ENCODE results near the gene ZNF470.

Gene ZNF470
- 2.9 to 10.9 (median 6.6) reads per million in 17 experiments for total RNA-seq

DNA sequence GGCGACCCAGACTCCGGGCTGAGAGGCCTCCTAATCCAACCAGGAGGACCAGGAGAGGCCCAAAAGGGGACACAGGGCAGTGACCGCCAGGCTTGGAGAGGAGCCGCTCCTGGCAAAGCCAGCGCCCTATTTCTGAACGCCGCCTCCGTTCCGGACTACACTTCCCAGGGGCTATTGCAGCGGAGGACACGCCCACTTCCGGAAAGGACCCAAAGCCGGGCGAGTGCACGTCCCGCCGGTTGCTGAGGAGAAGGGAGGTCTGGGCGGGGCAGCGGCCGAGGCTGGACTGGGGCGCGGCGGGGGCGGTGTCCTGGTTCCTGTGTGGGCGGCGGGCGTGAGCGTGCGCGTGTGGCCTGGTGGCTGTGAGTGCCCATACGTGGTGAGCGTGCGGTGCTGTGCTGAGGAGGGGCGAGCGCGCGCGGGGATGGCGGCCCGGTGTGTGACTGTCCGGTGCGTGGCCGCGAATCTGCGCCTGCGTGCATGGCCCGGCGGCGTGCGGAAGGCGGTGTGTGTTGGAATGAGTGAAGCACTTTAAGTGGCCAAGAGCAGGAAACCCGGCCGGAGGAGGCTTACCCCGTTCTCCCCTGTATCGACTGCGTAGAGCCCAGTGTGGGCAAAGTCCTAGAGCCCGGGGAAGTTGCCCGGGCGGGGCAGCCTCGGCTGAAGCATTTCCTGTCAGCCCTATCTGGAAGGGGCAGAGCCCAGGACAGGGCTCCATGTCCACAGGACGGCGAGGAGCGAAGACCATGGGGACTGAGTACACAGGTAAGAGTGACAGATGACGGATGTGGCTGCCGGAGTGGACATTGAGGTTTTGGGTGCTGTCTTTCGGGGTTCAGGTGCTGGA lies at the start of gene ZNF470:
Gene ZNF470 (plus strand): TSS at position 195 of the 847 bp plus-strand sequence. CDS start 2,844 bp downstream, outside the sequence.
- peak; percentile 90 to 98 (median 96) for DNase-seq

DNA sequence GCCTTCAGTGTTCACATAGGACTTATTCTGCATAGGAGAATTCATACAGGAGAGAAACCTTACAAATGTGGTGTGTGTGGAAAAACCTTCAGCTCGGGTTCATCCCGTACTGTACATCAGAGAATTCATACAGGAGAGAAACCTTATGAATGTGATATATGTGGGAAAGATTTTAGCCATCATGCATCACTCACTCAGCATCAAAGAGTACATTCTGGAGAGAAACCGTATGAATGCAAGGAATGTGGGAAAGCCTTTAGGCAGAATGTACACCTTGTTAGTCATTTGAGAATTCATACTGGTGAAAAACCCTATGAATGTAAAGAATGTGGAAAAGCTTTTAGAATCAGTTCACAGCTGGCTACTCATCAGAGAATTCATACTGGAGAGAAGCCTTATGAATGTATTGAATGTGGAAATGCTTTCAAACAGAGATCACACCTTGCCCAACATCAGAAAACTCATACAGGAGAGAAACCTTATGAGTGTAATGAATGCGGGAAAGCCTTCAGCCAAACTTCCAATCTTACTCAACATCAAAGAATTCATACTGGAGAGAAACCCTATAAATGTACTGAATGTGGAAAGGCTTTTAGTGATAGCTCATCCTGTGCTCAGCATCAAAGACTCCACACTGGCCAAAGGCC lies 41.9 kb upstream of the ZNF470 start:
- DNase-seq = no peak

DNA sequence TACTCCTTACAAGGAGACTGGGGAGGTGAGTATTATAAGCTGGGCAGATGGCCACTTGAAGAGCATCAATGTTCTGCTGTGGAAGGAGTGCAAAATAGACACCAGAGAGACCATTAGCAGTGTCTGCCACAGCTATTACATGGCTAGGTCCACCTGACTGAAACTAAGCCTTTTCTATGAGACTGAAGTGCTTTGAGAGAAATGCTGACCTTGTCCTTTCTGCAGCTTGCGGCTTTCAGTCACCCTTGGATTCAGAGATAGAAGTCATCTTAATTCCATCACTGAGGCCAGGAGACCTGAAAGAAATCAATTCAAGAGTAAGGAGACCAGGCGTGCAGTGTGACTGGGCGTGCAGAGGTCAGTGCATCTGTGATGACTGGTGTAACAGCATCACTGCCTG lies 29.8 kb upstream of the ZNF470 start:
- no peak for DNase-seq

DNA sequence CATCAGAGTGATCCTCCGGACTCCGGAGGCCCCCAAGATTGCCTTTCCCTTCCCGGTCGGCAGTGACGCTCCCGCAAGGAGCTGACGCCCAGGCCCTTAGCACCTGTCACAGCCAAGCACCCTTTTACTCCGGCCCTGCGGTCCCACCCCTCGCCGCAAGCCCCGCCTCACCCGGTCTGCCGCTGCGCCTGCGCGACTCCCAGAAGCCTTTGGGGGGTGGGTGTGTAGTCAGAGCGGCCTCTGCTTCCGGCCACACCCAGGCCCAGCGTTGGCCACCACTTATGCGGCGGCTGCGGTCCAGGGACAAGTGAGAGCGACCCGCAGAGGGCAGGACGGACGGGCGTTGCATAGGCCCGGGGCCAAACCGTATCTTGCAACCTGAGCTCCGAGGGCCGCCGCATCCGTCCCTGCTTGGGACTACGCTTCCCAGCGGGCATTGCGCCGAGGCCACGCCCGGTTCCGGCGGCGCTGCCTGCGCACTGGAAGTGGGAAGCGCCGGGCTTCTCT lies 29.0 kb upstream of the ZNF470 start:
- DNase-seq = peak; percentile 91 to 96 (median 94)

DNA sequence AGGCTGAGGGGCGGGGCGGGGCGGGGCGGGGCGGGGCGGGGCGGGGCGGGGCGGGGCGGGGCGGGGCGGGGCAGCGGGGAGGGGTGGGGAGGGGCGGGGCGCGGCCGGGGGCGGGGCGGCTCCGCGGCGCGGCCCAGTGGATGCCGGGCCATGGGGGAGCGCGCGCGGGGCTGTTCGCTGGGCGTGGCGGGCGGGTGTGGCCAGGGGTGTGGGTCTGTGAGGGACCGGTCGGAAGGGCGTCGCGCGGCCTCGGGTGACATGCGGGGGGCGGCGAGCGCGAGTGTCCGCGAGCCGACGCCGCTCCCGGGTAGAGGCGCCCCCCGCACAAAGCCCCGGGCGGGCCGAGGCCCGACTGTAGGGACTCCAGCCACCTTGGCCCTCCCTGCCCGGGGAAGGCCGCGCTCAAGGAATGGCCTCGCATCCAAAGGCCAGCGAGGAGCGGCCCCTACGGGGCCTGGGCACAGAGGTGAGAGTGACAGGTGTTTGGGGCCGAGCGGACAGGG lies 28.5 kb upstream of the ZNF470 start, which contains the start of gene ZFP28:
Gene ZFP28 (plus strand): TSS at position 188 of the 503 bp plus-strand sequence. CDS start 71 bp downstream, at position 259.
- DNase-seq = no peak

DNA sequence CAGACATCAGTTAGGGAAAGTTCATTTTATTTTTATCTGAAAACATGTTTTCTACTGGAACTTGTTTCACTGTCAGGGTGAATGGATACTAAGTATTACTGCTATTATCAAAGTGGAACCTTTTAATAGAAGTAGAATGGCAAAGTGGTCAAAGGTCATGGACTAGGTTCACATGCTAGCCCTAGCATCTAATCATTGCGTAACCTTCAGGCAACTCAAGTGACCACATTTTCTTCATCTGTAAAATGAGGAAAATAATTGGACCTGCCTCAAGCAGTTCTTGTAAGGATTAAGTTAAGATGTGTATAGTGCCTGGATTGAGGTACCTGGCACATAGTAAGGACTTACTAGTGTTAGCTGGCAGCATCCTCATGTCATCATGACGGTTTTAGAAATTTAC lies 23.5 kb upstream of the ZNF470 start:
- no peak for DNase-seq

DNA sequence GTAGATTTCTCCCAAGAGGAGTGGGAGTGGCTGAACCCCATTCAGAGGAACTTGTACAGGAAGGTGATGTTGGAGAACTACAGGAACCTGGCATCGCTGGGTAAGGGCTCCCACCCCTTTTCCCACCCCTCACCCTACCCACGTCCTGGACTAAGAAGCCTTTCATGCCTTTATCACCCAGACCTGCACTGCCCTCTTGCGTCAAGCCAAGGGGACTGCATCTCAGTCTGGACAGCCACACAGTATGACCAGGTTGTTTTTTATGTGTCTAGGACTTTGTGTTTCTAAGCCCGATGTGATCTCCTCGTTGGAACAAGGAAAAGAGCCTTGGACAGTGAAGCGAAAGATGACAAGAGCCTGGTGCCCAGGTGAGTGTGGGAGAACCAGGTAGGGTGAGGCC lies 19.7 kb upstream of the ZNF470 start:
- DNase-seq = no peak

DNA sequence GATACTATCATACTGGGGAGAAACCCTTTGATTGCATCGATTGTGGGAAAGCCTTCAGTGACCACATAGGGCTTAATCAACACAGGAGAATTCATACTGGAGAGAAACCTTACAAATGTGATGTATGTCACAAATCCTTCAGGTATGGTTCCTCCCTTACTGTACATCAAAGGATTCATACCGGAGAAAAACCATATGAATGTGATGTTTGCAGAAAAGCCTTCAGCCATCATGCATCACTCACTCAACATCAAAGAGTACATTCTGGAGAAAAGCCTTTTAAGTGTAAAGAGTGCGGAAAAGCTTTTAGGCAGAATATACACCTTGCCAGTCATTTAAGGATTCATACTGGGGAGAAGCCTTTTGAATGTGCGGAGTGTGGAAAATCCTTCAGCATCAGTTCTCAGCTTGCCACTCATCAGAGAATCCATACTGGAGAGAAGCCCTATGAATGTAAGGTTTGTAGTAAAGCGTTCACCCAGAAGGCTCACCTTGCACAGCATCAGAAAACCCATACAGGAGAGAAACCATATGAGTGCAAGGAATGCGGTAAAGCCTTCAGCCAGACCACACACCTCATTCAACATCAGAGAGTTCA lies 12.9 kb upstream of the ZNF470 start:
- no peak for DNase-seq

DNA sequence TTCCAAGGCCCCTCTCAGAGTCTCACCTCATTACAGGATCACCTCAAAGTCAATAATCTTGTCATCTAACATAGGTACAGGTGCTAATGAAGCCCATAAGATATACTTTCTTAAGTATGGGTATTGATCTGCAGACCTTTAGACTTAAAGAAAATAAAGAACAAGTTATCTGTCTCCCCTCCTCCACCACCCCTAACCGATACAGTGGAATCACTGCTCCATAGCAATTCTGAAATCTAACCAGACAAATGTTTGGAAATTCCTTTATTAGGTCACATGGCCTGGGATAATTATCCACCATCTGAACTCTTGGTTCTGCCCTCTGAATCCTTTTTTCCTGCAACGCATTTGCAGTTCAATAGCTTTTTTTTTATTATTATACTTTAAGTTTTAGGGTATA lies 4.5 kb upstream of the ZNF470 start:
- DNase-seq = no peak

DNA sequence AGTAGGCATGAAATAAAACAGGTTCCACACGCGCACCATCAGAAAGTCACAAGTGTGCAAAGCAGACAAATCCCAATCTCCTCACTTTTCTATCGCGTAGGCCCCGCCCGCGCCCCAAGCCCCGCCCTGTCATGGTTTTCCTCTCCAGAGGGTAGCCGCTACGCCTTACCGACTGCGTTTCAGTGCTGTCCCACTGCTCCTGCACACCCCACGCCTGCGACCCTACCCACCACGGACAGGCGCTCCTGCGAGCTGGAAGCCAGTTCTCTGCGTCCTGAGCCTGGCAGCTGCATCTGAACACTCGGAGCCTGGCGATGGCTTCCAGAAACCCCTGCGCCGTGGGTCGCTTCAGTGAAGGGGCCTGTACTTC lies 379 bp upstream of the ZNF470 start:
- DNase-seq = peak; percentile 38 to 63 (median 52)

DNA sequence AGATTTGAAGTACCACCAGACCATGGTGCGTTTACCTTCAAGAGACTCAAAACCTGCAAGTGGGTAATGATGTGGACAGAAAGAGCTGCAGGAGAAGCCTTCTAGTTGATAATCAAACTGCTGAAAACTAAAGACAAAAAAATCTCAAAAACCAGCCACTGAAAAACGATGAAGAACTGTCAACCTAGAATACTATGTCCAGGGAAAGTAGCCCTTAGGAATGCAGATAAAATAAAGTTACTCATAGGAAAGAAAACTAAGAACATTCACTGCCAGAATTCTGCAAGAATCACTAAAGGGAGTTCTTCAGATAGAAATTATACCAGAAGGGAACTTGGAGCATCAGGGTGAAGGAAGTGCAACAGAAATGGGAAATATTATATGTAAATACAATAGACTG lies 5.3 kb downstream of the ZNF470 start:
- DNase-seq = no peak

DNA sequence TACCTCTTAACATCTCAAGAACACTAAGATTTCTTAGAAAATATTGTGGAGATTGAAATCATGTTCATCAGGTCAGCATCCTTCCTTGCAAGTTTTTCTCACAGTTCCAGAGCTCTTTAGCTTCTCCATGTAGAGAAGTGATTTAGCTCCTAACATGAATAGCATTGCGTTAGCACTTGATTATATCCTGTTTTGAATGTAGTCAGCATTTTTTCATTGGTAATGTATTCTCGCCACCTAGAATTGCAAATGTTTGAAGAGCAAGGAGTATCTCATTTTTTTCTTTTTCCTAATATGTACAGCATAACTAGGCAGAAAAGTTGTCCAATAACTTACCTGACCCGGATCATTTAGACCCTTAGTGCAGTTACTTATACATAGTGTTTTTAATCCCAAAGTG lies 6.6 kb downstream of the ZNF470 start:
- DNase-seq = no peak

DNA sequence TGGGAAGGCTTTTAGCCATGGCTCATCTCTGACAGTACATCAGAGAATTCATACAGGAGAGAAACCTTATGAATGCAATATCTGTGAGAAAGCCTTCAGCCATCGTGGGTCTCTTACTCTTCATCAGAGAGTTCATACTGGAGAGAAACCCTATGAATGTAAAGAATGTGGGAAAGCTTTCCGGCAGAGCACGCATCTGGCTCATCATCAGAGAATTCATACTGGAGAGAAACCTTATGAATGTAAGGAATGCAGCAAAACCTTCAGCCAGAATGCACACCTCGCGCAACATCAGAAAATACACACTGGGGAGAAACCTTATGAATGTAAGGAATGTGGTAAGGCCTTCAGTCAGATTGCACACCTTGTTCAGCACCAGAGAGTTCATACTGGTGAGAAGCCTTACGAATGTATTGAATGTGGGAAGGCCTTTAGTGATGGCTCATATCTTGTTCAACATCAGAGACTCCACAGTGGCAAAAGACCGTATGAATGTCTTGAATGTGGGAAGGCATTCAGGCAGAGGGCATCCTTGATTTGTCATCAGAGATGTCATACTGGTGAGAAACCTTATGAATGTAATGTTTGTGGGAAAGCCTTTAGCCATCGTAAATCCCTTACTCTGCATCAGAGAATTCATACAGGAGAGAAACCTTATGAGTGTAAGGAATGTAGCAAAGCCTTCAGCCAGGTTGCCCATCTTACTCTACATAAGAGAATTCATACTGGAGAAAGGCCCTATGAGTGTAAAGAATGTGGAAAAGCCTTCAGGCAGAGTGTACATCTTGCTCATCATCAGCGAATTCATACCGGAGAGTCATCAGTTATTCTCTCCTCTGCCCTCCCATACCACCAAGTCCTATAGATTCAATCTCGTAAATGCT lies 10.7 kb downstream of the ZNF470 start:
- no peak for DNase-seq

DNA sequence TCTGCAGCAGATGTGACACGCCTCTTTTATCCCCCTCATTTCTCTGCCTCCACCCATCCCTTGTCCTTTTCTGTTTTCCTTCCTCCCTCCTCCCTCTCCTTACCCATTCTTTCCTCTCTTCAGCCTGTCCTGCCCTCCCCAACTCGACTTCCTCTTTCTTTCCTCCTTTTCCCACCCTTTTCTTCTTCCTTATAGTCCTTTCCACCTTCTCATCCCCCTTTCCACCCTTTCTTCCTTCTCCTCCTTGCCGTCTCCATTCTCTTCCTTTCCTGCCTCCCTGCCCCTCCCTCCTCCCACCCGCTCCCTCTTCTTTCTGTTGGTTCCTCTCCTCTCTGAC lies 27.1 kb downstream of the ZNF470 start:
- DNase-seq = no peak

DNA sequence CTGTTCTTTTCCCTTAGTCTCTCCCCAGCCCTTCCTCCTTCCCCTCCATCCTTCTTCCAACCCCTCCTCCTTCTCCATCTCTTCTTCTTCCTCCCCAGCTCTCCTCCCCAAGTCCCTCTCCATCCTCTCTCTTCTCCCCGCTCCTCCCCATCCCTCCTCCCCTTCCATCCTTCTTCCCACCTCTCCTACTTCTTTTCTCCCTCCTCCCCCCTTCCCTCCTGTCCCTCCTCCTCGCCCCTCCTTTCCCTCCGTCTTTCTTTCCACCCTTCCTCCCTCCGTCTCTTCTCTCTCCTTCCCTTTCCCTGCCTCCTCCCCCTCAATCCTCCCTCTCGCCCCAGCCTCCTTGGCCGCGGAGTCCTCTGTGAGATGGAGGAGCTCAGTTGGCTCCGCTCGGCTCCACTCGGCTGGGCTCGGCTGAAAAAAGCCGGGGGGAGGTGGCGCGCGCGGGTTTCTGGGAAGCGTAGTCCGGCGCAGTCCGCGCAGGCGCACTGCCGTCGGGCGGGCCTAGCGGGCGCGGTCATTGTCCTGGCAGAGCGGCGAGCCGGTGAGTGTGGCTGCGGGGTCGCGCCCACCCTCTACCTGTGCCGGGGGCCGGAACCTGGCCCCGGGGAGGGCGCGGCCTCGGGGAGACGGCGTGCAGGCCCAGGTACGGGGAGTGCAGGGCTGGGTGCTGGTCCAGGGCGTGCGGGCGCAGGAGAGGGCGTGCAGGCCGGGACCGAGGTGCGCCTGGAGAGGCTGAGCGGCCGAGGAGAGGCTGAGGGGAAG lies 27.7 kb downstream of the ZNF470 start, which contains the start of gene ZNF71:
Gene ZNF71 (plus strand): TSS at position 520 of the 765 bp plus-strand sequence. CDS start 6,257 bp downstream, outside the sequence.
- peak; percentile 90 to 96 (median 94) for DNase-seq

DNA sequence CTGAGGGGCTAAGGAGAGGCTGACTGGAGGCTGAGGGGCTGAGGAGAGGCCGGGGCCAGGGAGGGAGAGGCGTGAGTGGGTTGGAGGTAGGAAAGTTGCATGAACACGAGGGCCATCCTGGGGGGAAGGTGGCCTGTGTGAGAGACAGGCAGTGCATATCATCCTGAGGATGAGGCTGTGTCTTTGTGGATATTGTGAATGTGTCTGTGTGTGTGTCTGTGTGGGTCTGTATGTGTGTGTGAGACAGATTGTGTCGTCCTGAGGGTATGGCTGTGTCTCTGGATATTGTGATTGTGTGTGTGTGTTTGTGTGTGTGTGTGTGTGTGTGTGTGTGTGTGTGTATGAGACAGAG lies 28.3 kb downstream of the ZNF470 start:
- no peak for DNase-seq

DNA sequence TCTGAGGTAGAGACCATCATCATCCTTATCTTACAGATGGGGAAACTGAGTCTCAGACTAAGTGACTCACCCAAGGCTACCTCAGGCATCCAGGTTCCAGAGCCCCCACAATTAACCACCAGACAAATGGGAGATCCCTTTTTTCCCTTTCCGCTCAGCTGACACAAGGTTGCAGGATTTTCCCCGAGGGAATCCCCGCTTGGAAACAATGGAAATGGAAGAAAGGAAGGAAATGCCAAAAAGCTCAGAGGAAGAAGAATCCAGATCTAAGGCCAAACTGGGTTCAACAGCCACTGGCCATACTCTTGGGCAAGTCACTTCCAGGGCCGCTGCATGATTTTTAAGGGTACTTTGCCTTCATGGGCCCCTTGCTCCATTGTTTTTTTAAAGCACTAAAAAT lies 29.4 kb downstream of the ZNF470 start:
- DNase-seq = no peak

DNA sequence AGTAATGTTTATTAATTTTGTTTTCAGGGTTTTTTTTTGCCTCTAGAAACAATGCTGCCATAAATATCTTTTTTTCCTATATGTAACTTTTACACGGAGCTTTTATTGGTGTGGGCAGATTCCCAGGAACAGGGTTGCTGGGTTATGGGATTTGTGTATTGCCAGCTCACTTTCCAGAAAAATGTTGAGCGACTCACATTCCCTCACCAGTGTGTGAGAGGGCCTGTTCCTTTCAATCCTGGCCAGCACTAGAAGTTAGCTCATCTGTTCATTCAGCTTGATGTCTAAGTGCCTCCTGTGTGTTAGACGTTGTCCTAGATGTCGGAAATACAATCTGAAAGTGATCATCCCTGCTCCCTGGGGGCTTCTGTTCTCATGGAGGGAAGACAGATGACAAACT lies 30.4 kb downstream of the ZNF470 start:
- no peak for DNase-seq

DNA sequence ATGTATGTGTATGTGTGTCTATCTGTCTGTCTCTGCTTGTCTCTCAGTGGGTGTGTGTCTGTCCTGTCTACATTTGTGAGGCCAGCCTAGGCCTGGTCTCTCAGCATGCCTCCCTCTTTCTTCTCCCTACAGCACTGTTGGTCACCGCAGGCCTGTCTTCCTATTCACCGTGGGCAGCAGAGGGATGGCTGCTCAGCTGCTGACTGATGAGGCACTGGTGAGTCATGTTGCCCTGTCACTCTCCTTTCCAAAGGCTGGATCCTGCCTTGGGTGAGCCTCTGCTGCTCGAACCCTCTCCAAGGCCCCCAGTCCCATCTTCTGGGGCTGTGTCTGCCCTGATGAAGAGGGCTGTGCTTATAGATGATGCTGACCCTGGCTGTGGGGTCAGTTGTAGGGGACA lies 34.1 kb downstream of the ZNF470 start:
- DNase-seq = no peak

DNA sequence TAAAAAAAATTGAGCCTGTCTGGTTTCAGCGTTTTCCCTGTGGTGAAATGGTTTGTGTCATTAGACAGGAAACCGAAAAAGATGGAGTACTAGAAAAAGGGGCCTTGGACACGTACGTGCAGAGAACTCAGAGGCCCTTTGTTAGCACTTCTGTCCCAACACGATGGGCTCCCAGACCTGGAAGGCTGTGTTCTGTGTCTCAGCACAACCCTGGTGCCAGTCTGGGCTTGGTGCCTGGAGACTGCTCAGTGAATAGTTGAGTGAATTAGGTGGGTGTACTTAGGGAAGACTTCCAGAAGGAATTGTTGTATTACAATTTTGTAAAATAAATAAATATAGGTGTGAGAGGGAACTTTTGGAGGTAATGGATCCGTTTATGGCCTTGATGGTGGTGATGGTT lies 36.6 kb downstream of the ZNF470 start:
- no peak for DNase-seq

DNA sequence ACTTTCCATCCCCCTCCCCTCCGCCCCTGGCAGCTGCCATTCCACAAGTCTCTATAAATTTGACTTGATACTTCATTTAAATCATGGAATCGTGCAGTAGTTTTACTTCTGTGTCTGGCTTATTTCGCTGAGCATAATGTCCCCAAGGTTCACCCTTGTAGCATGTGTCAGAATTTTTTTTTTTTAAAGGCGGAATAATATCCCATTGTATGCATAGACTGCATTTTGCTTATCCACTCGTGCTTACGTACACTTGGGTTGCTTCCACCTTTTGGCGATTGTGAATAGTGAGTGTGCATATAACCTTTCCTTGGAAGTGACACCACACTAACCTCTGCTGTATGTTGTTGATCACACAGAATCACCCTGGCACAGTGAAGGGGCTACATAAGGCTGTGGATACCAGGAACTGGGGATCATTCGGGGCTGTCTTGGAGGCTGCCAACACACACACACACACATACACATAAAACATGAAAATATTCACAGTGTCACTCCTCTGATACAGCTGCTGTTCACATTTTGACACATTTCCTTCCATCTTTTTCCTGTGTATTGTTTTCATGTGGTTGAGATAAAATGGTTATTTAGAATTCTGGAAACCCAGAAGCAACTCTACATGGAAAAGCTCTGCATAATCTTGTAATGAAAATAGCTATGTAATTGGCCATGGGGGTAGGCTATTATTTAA lies 41.2 kb downstream of the ZNF470 start:
- DNase-seq = no peak

Data from suppressor macrophage (primary cell).